Fibroblast of lung (primary cell): ENCODE results near the gene MRPL37. TPM values are rescaled to one million over a fixed set of nuclear protein-coding genes. Genes with fewer than 3 reads are reported as not detected.

Source experiments
- DNase-seq, 2 donors: peaks; one replicate each; pipeline versions ENCODE4 v3.0.0 to v3.0.0-alpha.2; 2010; ENCODE audit warnings: low read depth in 2 of 2
- H2AFZ ChIP-seq: 2 replicates; pipeline ENCODE4 v1.5.1; 2012; ENCODE audit warnings: low read length, control low read depth, inconsistent platforms
- H3K27ac ChIP-seq: 2 replicates; pipeline ENCODE4 v1.5.1; 2011; ENCODE audit warnings: low read length, control low read depth; ENCODE audit not compliant: insufficient read depth
- H3K27me3 ChIP-seq: 2 replicates; pipeline ENCODE4 v1.5.1; 2011; ENCODE audit warnings: mild to moderate bottlenecking, low read length; ENCODE audit not compliant: control insufficient read depth, insufficient read depth
- H3K36me3 ChIP-seq: 2 replicates; pipeline ENCODE4 v1.5.1; 2011; ENCODE audit warnings: low read length; ENCODE audit not compliant: control insufficient read depth, insufficient read depth
- H3K4me1 ChIP-seq: 2 replicates; pipeline ENCODE4 v1.5.1; 2011; ENCODE audit warnings: low read length; ENCODE audit not compliant: control insufficient read depth, insufficient read depth; ENCODE audit errors: extremely low read depth
- H3K4me2 ChIP-seq: 2 replicates; pipeline ENCODE4 v1.5.1; 2011; ENCODE audit warnings: low read length, control low read depth; ENCODE audit not compliant: insufficient read depth; ENCODE audit errors: extremely low read depth
- H3K4me3 ChIP-seq, 4 experiments: fragments of 200-600 bp in 1 of 4; sonication (generic) in 1 of 4; replicated peaks in 1 of 4; 2 replicates each; pipeline ENCODE4 v1.5.1; 2011 to 2016; ENCODE audit warnings: low read length in 4 of 4, low read depth in 3 of 4, mild to moderate bottlenecking in 3 of 4, control low read depth in 2 of 4, inconsistent platforms in 1 of 4, mixed read lengths in 1 of 4; ENCODE audit not compliant: insufficient read depth in 1 of 4; ENCODE audit errors: control extremely low read depth in 1 of 4
- H3K79me2 ChIP-seq: 2 replicates; pipeline ENCODE4 v1.5.1; 2012; ENCODE audit warnings: mild to moderate bottlenecking, low read length, inconsistent platforms; ENCODE audit not compliant: control insufficient read depth, insufficient read depth
- H3K9ac ChIP-seq: 2 replicates; pipeline ENCODE4 v1.5.1; 2011; ENCODE audit warnings: mild to moderate bottlenecking, low read length, control low read depth; ENCODE audit not compliant: insufficient read depth
- H3K9me3 ChIP-seq: 2 replicates; pipeline ENCODE4 v1.5.1; 2012; ENCODE audit warnings: low read depth, low read length; ENCODE audit not compliant: control insufficient read depth, insufficient read depth
- H4K20me1 ChIP-seq: 2 replicates; pipeline ENCODE4 v1.5.1; 2011; ENCODE audit warnings: low read length; ENCODE audit not compliant: control insufficient read depth, insufficient read depth; ENCODE audit errors: extremely low read depth
- EZH2 ChIP-seq: IDR thresholded peaks from 2 replicates; pipeline ENCODE4 v1.5.1; 2012; ENCODE audit warnings: low read length, control low read depth, mild to moderate bottlenecking; ENCODE audit errors: missing control alignments
- polyA plus RNA-seq, 2 donors: library from polyadenylated mRNA; depleted of rRNA in 1 of 2; stranded (reverse) in 1 of 2; unstranded in 1 of 2; fragments of >200 nt; gene quantifications; 2 replicates each; pipeline ENCODE4 v1.2.1, GENCODE V29; 2011 to 2012; ENCODE audit warnings: missing spikeins in 1 of 2
- total RNA-seq: library from RNA; depleted of rRNA; stranded (reverse); fragments of >200 nt; gene quantifications from 2 replicates; pipeline ENCODE4 v1.2.1, GENCODE V29; 2014
- TF ChIP-seq, protein P1 (sequence below), 2 donors: IDR thresholded peaks in 1 of 2; conservative IDR thresholded peaks in 1 of 2; 1 replicate in 1 of 2; 2 replicates in 1 of 2; pipeline ENCODE4 v1.5.1; 2011 to 2012; ENCODE audit warnings: low read length in 2 of 2, control low read depth in 1 of 2, inconsistent platforms in 1 of 2, low read depth in 1 of 2, mild to moderate bottlenecking in 1 of 2

MRPL37 gene
- total and polyA plus RNA-seq, 2 donors (not counting 1 experiment from before 2014, with no cell fraction given), result 21.7 to 43.6 TPM

DNA sequence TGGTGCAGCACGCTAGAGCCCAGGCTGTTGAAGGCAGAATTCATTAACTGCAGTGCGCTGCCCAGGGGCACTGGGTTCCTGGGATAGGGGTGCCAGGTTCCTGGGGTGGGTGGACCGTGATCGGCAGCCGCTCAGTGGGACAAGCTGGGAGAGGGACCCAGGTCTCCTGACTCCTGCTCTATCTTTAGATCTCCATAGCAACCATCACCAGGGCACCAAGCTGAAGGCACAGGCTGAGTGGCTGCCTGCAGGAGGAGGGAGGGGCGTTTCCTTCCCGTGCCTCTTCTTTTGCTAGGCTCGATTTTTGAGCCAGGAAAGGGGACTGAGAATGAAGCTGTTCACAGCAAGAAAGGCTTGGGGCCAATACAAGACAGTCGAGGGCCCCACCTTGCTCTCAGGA is 26.3 kb upstream of the MRPL37 start:
- no peaks in the 10 kb centered on the region for H3K9me3 ChIP-seq
- no peaks in the 10 kb centered on the region for H4K20me1 ChIP-seq
- no peak overlapping the region for H3K27ac ChIP-seq
- H3K4me2 ChIP-seq, result no peak overlapping the region
- H3K4me1 ChIP-seq, result peaks cover 6% of the 10 kb centered on the region
- no peak overlapping the region for H3K4me3 ChIP-seq
- no peak for TF ChIP-seq EZH2
- TF ChIP-seq, protein P1, sequence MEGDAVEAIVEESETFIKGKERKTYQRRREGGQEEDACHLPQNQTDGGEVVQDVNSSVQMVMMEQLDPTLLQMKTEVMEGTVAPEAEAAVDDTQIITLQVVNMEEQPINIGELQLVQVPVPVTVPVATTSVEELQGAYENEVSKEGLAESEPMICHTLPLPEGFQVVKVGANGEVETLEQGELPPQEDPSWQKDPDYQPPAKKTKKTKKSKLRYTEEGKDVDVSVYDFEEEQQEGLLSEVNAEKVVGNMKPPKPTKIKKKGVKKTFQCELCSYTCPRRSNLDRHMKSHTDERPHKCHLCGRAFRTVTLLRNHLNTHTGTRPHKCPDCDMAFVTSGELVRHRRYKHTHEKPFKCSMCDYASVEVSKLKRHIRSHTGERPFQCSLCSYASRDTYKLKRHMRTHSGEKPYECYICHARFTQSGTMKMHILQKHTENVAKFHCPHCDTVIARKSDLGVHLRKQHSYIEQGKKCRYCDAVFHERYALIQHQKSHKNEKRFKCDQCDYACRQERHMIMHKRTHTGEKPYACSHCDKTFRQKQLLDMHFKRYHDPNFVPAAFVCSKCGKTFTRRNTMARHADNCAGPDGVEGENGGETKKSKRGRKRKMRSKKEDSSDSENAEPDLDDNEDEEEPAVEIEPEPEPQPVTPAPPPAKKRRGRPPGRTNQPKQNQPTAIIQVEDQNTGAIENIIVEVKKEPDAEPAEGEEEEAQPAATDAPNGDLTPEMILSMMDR (conservative IDR thresholded peaks at IDR 0.05 in 1 of 2, IDR thresholded peaks at IDR 0.05 in 1 of 2; ENCODE audit: low read depth in 1 of 2, low read length in 2 of 2), result no peak
- no peaks in the 10 kb centered on the region for H3K36me3 ChIP-seq
- H3K79me2 ChIP-seq, result no peaks in the 10 kb centered on the region
- DNase-seq, result no peak
- no peak overlapping the region for H2AFZ ChIP-seq
- H3K9ac ChIP-seq, result no peak overlapping the region
- no peaks in the 10 kb centered on the region for H3K27me3 ChIP-seq

DNA sequence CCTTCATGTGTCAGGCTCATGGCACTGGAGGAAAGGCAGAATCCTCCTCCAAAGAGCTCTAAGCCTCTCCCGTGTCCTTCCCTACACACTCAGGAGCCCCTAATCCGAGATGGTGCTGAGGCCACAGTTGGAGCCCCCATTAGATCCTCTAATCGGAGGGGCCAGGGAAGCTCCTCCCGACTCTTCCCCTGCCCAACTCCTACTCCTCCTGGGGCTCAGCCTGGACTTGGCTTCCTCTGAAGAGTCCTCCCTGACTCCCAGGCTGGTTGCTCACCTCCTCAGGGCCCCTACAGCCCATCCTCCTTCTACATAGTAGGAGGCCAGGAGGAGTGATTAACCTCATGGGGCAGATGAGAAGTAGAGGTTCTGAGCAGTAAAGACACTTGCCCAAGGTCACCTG is 25.9 kb upstream of the MRPL37 start:
- H3K79me2 ChIP-seq, result no peaks in the 10 kb centered on the region
- H3K36me3 ChIP-seq, result no peaks in the 10 kb centered on the region
- no peak overlapping the region for H2AFZ ChIP-seq
- H4K20me1 ChIP-seq, result no peaks in the 10 kb centered on the region
- H3K4me3 ChIP-seq, result no peak overlapping the region
- DNase-seq, result no peak
- H3K9ac ChIP-seq, result no peak overlapping the region
- no peak overlapping the region for H3K27ac ChIP-seq
- H3K4me1 ChIP-seq, result peaks cover 6% of the 10 kb centered on the region
- H3K27me3 ChIP-seq, result no peaks in the 10 kb centered on the region
- no peak overlapping the region for H3K4me2 ChIP-seq
- TF ChIP-seq EZH2, result no peak
- TF ChIP-seq, protein P1 (conservative IDR thresholded peaks at IDR 0.05 in 1 of 2, IDR thresholded peaks at IDR 0.05 in 1 of 2; ENCODE audit: low read depth in 1 of 2, low read length in 2 of 2), result no peak
- H3K9me3 ChIP-seq, result no peaks in the 10 kb centered on the region

DNA sequence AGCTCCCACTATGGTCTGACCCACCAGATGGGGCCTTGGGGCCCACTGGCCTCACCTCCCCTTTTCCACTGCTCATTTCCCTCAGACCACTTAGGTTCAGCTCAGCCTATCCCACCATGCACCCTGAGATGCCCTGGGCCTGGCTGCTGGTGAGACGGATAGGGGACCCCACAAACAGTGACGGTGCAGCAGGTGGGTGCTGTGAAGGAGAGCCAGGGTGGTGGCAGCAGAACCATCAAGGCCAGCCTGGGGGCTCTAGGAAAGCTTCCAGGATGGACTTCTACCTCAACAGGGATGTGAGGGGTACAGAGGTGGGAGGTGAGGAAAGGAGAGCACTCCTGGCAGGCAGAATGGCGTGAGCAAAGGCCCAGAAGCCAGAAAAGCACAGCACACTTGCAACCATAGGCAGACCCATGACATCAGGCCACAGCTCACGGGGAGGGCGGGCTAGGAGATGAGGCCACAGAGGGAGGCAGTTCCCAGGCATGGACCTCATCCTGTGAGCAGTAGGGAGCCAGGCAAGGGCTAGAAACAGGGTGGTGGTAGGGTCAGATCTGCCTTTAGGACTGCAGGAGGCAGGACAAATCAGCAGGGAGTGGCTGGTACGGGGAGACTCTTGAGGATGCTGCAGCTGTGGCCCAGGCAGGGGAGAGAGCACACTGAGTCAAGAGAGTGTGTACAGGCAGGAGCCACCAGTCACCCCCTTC is 23.2 kb upstream of the MRPL37 start:
- peaks cover 6% of the 10 kb centered on the region for H3K4me1 ChIP-seq
- DNase-seq, result no peak
- H3K79me2 ChIP-seq, result no peaks in the 10 kb centered on the region
- H3K9me3 ChIP-seq, result no peaks in the 10 kb centered on the region
- no peaks in the 10 kb centered on the region for H3K36me3 ChIP-seq
- H3K9ac ChIP-seq, result no peak overlapping the region
- no peak overlapping the region for H2AFZ ChIP-seq
- H3K27me3 ChIP-seq, result no peaks in the 10 kb centered on the region
- no peak overlapping the region for H3K4me3 ChIP-seq
- H3K4me2 ChIP-seq, result no peak overlapping the region
- no peak overlapping the region for H3K27ac ChIP-seq
- TF ChIP-seq, protein P1 (conservative IDR thresholded peaks at IDR 0.05 in 1 of 2, IDR thresholded peaks at IDR 0.05 in 1 of 2; ENCODE audit: low read depth in 1 of 2, low read length in 2 of 2), result no peak
- TF ChIP-seq EZH2, result no peak
- H4K20me1 ChIP-seq, result no peaks in the 10 kb centered on the region
